ENCODE data around the gene SELENOM.
"Not testable (repeated sequence)": the region's sequence is repeated elsewhere in the genome, so short reads cannot be mapped to it uniquely, and the experiment has no call there.

The SELENOM gene

GRCh38 chr22:31089160-31090100 is 17.9 kb downstream of the SELENOM start:
- DNase-seq: peak; percentile 52

DNA sequence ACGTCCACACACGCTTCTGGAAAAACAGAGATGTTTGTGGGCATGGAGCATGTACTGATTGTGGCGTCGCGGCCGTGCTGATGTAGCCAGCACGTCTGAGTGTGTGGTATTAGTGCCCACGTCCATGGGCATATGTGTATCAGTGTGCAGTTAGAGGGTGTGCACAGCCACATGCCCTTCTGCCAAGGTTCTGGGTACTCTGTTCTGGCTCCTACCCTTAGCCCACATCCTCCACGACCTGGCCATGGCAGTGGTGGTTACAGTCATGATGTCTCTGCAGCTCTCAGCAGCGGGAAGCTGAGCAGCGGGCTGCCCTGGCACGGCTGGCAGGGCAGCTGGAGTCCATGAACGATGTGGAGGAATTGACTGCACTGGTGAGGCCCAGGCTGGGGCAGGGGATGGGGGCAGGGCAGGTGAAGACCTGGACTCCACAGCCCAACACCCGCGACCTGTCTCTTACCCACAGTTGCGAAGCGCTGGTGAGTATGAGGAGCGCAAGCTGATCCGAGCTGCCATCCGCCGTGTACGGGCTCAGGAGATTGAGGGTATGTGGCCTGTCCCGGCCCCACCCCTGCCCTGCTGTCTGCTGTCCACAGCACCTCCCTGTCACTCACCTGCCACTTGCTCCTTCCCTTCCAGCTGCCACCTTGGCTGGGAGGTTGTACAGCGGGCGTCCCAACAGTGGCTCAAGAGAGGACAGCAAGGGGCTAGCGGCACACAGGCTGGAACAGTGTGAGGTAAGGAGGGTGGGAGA is 19.0 kb downstream of the SELENOM start:
- DNase-seq: no peak

- DNase-seq: no peak
These were observed 19.6 kb downstream of the SELENOM start for GRCh38 chr22:31087744-31088215.

DNA sequence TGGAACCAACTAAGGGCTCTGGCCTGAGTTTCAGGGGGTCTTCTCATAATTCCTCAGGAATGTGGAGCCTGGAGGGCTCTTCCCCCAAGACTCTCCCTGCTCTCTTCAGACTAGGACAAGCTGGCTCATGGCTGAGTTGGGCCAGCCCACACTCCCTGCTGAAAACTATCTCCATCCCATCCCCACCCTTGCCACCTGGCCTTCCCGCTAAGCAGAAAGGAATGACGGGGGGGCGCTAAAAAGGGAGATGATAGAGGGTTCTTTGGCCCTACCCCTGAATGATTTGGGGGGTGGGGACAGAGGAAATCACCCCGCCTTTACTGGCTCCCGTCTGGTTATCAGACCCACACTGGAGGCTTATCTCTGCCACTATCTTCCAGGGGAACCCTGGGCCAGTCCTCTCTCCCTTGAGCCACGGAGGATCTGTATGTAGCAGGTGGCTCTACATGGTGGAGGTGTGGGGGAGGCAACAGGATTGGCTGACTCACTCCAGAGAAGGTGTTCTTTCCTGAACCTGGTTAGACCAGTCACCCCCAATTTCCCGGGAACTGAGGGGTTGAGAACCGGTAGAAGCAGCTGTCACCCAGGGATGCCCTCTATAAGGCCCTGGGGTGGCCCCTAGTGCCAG is 20.6 kb downstream of the SELENOM start:
- DNase-seq: no peak

- DNase-seq: no peak
These were observed 21.4 kb downstream of the SELENOM start for GRCh38 chr22:31085928-31086327.

- no peak for DNase-seq
These were observed 21.9 kb downstream of the SELENOM start for GRCh38 chr22:31085493-31085824.

DNA sequence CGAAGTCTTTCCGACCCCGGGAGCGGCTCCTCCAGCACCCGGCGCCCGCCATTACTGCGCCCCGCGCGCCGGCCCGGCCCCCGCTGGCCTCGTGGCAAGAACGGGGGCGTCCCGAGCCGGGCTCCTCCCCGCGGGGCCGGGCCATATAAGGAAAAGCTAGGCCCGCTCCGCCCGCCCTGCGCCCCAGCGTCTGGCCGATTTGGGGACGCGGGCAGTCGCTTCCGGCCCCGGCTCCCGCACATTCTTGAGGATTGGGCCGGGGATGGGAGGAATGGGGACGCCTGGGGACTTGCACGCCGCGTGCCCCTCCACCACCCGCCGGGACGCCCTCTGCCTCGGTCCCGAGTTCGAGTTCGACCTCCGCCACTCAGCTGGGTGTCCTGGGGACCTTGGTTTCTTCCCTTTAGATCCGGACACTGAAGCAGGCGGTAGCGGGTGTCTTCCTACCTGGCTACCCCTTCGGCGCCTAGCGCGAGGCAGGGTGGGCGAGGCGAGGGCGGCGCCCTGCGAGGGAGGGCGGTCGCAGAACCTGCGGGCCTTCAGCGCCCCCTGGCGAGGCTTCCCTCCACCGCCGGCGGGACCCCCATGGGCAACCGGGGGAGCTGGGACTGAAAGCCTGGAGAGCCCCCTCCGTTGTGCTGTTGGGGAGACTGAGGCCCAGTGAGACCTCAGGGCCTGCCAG is 22.4 kb downstream of the SELENOM start:
- DNase-seq: peak; percentile 83

DNA sequence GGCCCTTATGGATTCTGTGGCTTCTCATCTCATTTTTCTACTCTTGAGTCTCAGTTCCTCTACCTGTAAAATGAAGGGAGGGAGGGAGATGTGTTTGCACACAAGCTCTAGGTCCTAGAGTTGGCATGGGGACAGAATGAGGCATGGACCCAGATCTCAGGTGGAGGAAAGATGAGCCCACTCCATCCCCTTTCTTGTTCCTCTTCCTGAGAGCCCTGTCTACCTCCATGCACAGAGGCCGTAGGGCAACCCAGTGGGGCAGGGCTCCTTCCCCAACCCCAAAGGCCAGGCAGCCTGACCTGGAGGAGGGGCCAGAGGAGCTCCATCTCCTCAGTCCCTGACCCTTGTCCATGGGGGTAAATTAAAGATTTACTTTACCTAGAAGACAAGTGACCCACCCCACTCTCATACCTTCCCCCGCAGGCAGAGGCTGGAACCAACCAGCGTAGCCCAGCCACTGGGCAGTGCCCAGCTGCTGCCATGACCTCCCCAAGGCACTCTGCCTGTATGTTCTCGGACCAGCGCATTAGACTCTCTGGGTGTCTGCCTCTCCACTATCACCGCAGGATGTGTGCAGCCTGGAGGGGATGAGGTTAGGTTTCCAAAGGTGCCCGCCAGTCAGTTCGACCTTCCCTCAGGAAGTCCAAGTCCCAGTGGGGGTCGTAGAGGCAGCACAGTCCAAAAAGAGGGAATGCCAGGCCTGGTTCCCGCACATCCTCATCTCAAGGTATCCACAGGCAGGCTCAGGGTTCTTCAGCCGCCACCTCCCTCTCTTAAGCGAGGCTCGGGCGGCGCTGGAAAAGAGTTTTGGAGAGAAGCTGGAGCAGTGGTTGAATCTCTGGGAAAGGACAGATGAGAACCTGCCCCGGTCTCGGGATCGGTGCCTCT is 23.2 kb downstream of the SELENOM start:
- DNase-seq: no peak

GRCh38 chr22:31083377-31083768 is 24.0 kb downstream of the SELENOM start:
- DNase-seq: no peak

GRCh38 chr22:31082606-31083376 is 24.6 kb downstream of the SELENOM start:
- DNase-seq: peak; percentile 49

DNA sequence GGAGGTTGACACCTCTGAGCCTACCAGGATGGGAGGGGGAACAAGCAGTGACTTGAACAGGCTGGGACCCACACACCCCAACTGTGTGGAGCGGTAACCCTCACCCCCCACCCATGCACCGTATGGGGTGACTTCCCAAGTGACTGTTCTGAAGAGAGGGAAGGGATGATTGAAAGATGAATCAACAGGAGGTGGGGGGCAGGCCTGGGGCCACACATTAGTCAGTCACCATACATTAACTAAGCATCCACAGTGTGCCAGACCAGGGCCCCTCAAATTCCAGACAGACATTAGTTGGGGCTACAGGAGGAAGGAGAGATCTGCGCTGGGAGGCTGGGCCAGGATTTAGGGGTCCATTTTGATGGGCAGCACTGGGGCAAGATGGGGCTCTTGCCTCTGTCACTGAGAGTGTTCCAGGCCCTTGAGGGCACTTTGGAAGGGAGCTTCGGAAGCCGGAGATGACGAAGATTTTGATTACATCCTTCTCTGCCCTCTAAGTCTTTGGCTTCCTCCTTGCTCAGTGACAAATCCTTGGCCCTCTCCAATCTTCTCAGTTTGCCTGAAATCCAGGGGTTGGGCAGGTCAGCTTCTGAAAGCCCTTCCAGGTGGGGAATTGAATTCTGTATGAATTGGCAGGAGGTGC is 25.3 kb downstream of the SELENOM start:
- DNase-seq: no peak

DNA sequence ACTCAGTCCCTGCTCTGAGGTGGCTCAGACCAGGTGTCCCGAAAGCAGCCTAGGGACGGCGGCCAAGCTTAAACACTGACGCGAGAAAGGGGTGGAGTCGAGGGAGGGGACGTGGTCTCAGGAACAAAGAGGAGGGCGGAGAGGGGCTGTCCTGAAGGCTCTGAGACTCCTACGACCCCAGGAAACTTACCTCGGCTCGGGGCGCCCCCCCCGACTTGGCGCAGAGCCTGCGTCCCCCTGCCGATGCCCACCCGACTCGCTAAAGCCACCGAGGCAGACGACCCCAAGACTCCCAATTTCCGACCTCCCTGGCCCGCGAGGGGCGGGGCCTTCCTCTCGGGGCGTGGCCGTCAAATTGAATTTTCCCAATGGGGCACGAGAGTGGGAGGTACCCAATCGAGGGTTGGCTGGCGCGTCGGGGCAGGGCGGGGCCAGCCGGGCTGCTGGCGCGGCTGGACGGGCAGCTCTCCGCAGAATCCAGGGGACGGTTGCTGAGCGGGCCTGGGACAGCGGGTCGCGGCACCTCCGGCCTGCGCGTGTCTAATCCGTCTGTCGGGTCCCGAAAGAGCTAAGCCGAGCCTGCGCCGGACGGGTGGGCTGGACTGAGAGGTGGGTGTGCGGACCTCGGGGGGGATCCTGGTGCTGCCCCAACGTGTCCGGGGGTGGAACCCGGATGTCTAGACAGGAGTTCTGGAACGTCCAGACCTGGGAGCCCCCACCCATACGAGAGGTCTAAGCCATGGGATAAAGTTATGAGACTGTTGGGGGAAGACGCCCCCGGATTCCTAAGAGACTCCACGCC is 26.3 kb downstream of the SELENOM start, which contains the start of gene SMTN:
TSS of gene SMTN (plus strand) at position 471 of the 802 bp plus-strand sequence. CDS start 1,941 bp downstream, outside the sequence.
- peak; percentile 90 for DNase-seq

DNA sequence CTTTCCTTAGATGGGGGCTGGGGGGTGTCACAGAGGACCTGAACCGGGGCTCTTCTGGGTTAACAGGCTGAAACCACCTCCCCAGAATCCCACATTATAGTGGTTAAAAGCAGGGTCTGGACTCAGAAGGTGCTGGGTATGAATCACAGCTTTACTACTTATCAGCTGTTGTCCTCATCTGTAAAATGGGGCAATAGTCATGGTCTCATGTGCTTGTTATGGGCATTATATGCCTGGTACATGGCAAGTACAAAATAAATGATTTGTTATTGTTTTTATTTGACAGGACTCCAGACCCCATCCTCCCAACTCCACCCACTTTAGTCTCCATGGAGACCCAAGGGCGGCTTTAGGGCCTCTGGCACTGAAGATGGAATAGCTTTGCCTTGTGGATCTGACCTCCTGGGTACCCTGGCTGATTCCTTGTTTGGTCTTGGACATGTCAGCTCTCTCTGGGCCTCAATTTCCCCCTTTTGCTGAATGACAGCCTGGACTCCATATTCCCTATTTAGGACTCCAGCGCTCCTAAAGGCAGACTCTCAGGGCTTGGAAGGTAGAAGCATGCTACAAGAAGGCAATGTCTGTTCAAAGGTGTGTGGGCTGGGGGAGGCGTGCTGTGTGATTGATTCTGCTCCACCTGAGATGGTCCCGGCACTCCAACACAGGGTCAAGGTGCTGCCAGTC is 27.1 kb downstream of the SELENOM start:
- DNase-seq: no peak

DNA sequence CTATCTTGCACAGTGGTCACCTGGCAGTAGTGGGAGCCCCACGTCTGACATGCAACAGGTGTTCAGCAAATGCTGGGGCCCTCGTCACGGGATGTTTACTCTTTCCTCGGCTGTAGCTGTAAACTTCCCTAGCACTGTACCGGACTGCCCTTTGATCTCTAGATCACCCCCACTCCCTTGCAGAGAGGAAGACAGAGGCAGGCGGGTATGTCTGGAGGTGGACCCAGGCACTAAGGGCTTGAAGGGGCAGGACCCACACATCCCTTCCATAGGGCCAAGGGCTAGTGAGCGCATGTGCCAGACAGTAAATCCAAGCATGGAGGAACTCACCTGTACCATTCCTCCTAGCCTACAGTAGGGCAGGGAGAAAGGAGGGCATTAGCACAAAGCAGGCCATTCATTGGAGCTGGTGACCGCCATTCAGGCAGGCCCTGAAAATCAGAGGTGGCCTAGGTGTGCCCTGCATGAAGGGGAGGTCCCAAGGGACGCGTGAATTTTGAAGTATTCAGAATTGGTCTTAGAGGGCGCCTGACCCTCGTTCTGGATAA is 28.2 kb downstream of the SELENOM start:
- no peak for DNase-seq

DNA sequence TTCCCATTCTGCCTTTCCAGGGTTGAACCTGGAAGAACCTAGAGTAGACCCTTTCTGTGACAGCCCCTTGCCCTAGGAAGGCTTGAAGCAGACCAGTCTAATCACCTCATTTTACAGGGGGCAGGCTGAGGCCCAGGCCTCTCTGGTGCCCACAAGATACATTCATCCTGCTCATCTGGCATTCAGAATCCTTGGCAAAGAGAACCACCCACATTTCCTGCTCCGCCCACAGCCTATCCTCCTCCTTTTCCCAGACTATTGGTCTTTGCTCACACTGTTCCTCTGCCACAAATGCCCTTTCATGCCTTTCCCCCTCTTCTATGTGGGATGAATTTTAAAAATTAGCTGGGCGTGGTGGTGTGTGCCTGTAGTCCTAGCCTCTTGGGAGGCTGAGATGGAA is 29.0 kb downstream of the SELENOM start:
- DNase-seq: not testable (repeated sequence)

DNA sequence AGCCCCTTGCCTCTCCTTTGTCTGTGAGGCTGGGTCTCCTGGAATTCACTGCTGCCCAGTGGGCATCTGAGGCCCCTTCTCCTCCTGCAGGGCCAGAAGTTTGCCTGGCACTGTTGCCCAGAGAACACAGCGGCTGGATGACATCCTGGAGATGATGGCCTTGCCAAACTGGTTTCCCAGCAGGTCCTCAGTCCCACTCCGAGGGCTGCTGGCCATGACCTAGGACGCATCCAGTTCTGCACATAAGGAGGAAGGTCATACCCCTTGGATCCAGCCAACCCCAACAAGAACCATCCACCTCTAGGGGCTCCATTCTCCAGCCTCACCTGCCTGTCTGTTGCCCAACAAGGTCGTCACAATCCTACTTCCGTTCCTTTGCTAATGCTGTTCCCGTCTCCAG is 29.7 kb downstream of the SELENOM start:
- DNase-seq: no peak

DNA sequence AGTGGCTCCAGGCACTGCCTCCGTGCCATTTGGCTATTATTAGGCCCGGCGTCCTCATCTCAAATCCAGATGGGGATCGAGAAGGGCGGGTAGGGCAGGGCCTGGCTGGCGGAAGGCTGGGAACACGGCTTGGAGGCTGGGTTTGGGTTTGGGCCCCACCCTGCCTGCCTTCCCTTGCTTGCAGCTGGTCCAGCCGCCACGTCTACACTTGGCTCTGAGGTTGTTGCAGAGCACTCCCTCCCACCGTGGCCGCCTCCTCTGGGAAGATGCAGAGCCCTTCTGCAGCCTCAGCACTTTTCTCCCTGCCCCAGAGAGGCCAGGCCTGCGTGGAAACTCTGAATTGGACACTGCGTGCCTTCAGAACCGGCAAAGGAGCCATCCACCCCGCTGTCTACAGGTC is 31.4 kb downstream of the SELENOM start:
- no peak for DNase-seq

DNA sequence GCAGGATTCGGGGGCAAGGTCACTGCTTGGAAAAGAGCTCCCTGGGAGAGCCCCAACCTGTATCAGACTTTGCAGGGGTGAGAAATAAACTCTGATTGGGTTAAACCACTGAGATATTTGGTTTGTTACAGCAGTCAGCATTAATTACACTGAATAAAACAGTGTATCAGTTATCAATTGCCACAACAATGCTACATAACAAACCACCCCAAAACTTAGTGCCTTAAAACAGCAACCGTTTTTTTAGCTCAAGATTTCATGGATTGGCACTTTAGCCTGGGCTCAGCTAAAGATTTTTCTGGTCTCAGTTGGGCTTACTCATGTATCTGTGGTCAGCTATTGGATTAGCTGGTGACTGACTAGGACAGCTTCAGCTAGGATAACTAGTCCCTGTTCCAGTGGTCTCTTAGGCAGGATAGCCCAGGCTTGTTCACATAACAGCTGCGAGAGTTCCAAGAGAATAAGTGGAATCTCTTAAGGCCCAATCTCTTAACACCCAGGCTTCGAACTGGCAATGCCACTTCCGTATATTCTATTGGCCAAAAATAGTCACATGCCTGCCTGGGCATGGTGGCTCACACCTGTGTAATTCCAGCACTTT is 33.7 kb downstream of the SELENOM start:
- DNase-seq: not testable (repeated sequence)

All from CD4-positive, alpha-beta T cell treated with Interleukin-17A for 1 hour (primary cell).